ENCODE measurements around the gene ENTPD8.
A peak's percentile ranks its signal among the peaks of the same experiment; 100 is the strongest.

Gene ENTPD8

GRCh38 chr9:137437691-137438590 is 3.2 kb downstream of the ENTPD8 start:
- DNase-seq (ENCODE audit: insufficient read length, low spot score): no peak
- no peak for TF ChIP-seq POLR2A (IDR thresholded peaks at IDR 0.05; ENCODE audit: low read depth, low read length)
- FAIRE-seq: no peak

- FAIRE-seq: no peak
Measured at GRCh38 chr9:137436761-137437600, 4.2 kb downstream of the ENTPD8 start.

GRCh38 chr9:137435980-137436760 is 5.0 kb downstream of the ENTPD8 start:
- peak; percentile 100 for DNase-seq (ENCODE audit: insufficient read length, low spot score)
- FAIRE-seq: peak; percentile 96
- no peak for TF ChIP-seq POLR2A (IDR thresholded peaks at IDR 0.05; ENCODE audit: low read depth, low read length)

More at GRCh38 chr9:137436761-137437600, 4.2 kb downstream of the ENTPD8 start:
- TF ChIP-seq POLR2A (IDR thresholded peaks at IDR 0.05; ENCODE audit: low read depth, low read length): no peak
- DNase-seq (ENCODE audit: insufficient read length, low spot score): no peak

GRCh38 chr9:137435381-137435891 is 5.7 kb downstream of the ENTPD8 start:
- DNase-seq (ENCODE audit: insufficient read length, low spot score): no peak
- FAIRE-seq: no peak
- no peak for TF ChIP-seq POLR2A (IDR thresholded peaks at IDR 0.05; ENCODE audit: low read depth, low read length)

GRCh38 chr9:137434498-137435380 is 6.4 kb downstream of the ENTPD8 start:
- TF ChIP-seq POLR2A (IDR thresholded peaks at IDR 0.05; ENCODE audit: low read depth, low read length): no peak
- FAIRE-seq (no peak), DNase-seq (ENCODE audit: insufficient read length, low spot score) (no peak)

GRCh38 chr9:137433916-137434431 is 7.2 kb downstream of the ENTPD8 start:
- no peak for TF ChIP-seq POLR2A (IDR thresholded peaks at IDR 0.05; ENCODE audit: low read depth, low read length)
- DNase-seq (ENCODE audit: insufficient read length, low spot score): no peak
- no peak for FAIRE-seq

GRCh38 chr9:137433349-137433915 is 7.7 kb downstream of the ENTPD8 start:
- DNase-seq (ENCODE audit: insufficient read length, low spot score) (no peak), FAIRE-seq (no peak)
- no peak for TF ChIP-seq POLR2A (IDR thresholded peaks at IDR 0.05; ENCODE audit: low read depth, low read length)

GRCh38 chr9:137432687-137433348 is 8.3 kb downstream of the ENTPD8 start:
- no peak for TF ChIP-seq POLR2A (IDR thresholded peaks at IDR 0.05; ENCODE audit: low read depth, low read length)
- DNase-seq (ENCODE audit: insufficient read length, low spot score): no peak
- no peak for FAIRE-seq

GRCh38 chr9:137431416-137431931 is 9.7 kb downstream of the ENTPD8 start:
- TF ChIP-seq POLR2A (IDR thresholded peaks at IDR 0.05; ENCODE audit: low read depth, low read length): no peak
- FAIRE-seq: no peak
- DNase-seq (ENCODE audit: insufficient read length, low spot score): no peak

- no peak for TF ChIP-seq POLR2A (IDR thresholded peaks at IDR 0.05; ENCODE audit: low read depth, low read length)
- no peak for FAIRE-seq
- no peak for DNase-seq (ENCODE audit: insufficient read length, low spot score)
Measured at GRCh38 chr9:137430723-137431415, 10.3 kb downstream of the ENTPD8 start.

Data from H54 (cell line).